Natural killer cell (primary cell): Measurements from ENCODE around the gene THPO. TPM values are rescaled to one million over a fixed set of nuclear protein-coding genes. Genes with fewer than 3 reads are reported as not detected.

Experiments
- ATAC-seq, 3 donors: fragments of 150-1000 bp in 2 of 3; fragments of 200-7000 bp in 1 of 3; cut with Tn5 transposase; 1 replicate in 1 of 3; 2 replicates in 2 of 3; pipeline ENCODE4 v1.10.0; 2021; ENCODE audit warnings: mild to moderate bottlenecking in 2 of 3, moderate library complexity in 2 of 3
- DNase-seq, 2 donors: peaks; one replicate each; pipeline versions ENCODE4 v3.0.0 to v3.0.0-alpha.2; 2013 to 2021; ENCODE audit warnings: mixed read lengths in 1 of 2
- H3K27ac ChIP-seq: one replicate; pipeline ENCODE4 v1.5.1; 2013; ENCODE audit warnings: mild to moderate bottlenecking, low read length
- H3K27me3 ChIP-seq: one replicate; pipeline ENCODE4 v1.6.1; 2013; ENCODE audit warnings: low read length; ENCODE audit not compliant: control insufficient read depth, insufficient read depth
- H3K36me3 ChIP-seq: one replicate; pipeline ENCODE4 v1.6.1; 2013; ENCODE audit warnings: low read length; ENCODE audit not compliant: control insufficient read depth, insufficient read depth
- H3K4me1 ChIP-seq: one replicate; pipeline ENCODE4 v1.6.1; 2013; ENCODE audit warnings: low read length; ENCODE audit not compliant: control insufficient read depth, insufficient read depth
- H3K4me3 ChIP-seq: one replicate; pipeline ENCODE4 v1.5.1; 2013; ENCODE audit warnings: low read length
- H3K9me3 ChIP-seq: one replicate; pipeline ENCODE4 v1.6.1; 2013; ENCODE audit warnings: low read length; ENCODE audit not compliant: control insufficient read depth, insufficient read depth
- H3K27ac Mint-ChIP-seq, 2 donors: one replicate each; pipeline ENCODE4 v1.8.0; 2022; ENCODE audit warnings: mild to moderate bottlenecking in 2 of 2, mixed read lengths in 2 of 2, moderate library complexity in 1 of 2
- H3K27me3 Mint-ChIP-seq, 2 donors: one replicate each; pipeline ENCODE4 v1.8.0; 2022; ENCODE audit warnings: low read depth in 2 of 2, mixed read lengths in 2 of 2
- H3K36me3 Mint-ChIP-seq: one replicate; pipeline ENCODE4 v1.8.0; 2022; ENCODE audit warnings: mixed read lengths
- H3K4me1 Mint-ChIP-seq, 2 donors: one replicate each; pipeline ENCODE4 v1.8.0; 2022; ENCODE audit warnings: mixed read lengths in 2 of 2
- H3K4me3 Mint-ChIP-seq: one replicate; pipeline ENCODE4 v1.8.0; 2022; ENCODE audit warnings: mild to moderate bottlenecking, moderate library complexity, mixed read lengths
- H3K9me3 Mint-ChIP-seq, 2 donors: one replicate each; pipeline ENCODE4 v1.8.0; 2022; ENCODE audit warnings: mixed read lengths in 2 of 2
- CTCF ChIP-seq: fragments of 200-600 bp; IDR thresholded peaks from one replicate; pipeline ENCODE4 v1.8.0; 2022; ENCODE audit warnings: antibody characterized with exemption
- WGBS: methylation state at CpG from one replicate; pipeline ENCODE4 v1.1.7; 2013; ENCODE audit warnings: missing lambda C conversion rate; ENCODE audit not compliant: insufficient coverage; 5-methylcytosine and 5-hydroxymethylcytosine counted together
- intact Hi-C: fragments of 100-400 bp; cut with micrococcal nuclease; formaldehyde crosslinking; loops from one replicate; pipeline ENCODE4 v1.14.2; 2022
- total RNA-seq, 4 donors: library from RNA; stranded (reverse); fragments of 120-200 nt in 1 of 4; gene quantifications; one replicate each; pipeline versions ENCODE4 v1.2.3 to v1.2.4, GENCODE V29; 2013 to 2022

The THPO gene
- total RNA-seq, 3 donors from 2014 or later (not counting 1 experiment from before 2014, with no cell fraction given) = not detected

DNA sequence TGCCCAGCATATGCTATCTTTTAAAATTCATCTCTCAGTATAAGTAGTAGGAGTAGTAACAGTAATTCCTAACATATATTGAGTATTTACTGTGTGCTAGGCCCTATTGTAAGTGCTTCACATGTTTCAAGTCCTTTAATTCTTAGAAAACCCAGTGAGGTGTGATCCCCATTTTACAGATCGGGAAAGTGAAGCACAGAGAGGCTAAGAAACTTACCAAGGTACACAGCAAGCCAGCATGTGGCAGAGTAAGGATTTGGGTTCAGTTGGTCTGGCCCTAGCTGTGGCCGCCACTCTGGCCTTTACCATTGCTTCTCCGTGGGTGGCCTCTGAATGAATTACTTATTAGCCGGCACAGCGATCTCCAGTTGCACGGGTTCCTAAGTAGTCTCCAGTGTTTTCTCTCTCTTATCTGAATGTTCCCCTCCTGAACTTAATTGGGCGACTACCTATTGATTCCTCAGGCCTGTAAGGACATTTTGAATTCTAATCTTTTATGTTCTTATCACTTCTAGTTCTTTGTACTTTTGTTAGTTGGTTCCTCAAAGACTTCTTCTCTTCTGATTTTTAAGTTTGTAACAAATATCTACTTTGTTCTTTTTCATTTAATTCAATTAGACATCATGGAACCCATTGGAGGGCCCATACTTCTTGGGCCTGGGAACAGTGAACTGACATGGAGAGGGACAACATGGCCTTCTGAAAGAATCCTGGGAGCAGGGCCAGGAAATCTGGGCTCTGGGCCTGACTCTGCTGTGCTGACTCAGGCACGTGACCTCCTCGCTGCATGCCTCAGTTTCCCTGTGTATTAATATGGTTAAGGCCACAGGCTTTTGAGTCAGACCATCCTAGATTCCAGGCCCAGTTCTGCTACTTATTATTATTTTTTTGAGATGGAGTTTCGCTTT lies 28.2 kb downstream of the THPO start:
- WGBS = 96% methylated on average over 9 of the region's 10 CpGs
- H3K4me3 ChIP-seq = no peak overlapping the region
- H3K27me3 ChIP-seq = no peaks in the 10 kb centered on the region
- H3K27ac ChIP-seq = no peak overlapping the region
- H3K36me3 ChIP-seq = no peaks in the 10 kb centered on the region
- H3K36me3 Mint-ChIP-seq = no peaks in the 10 kb centered on the region
- DNase-seq (no peak), ATAC-seq (no peak)
- intact Hi-C loops = no loop called here
- H3K9me3 ChIP-seq = no peaks in the 10 kb centered on the region
- no peak overlapping the region for H3K4me3 Mint-ChIP-seq
- peaks cover 10% of the 10 kb centered on the region for H3K4me1 ChIP-seq
- no peak overlapping the region for H3K27ac Mint-ChIP-seq
- no peaks in the 10 kb centered on the region for H3K27me3 Mint-ChIP-seq
- peaks cover 0 to 4% of the 10 kb centered on the region in 2 donors for H3K4me1 Mint-ChIP-seq
- no peak for TF ChIP-seq CTCF
- no peaks in the 10 kb centered on the region for H3K9me3 Mint-ChIP-seq

DNA sequence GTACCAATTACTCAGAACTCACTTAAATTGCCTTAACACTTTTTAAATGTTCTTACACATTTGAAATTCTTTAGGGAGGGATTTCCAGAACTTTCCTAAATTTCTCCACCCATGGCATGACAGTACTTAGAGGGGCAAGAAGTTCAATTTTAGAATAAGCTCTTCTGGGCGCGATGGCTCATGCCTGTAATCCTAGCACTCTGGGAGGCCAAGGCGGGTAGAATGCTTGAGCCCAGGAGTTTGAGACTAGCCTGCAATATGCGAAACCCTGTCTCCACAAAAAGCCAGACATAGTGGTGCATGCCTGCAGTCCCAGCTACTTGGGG lies 30.0 kb downstream of the THPO start:
- H3K36me3 Mint-ChIP-seq = no peaks in the 10 kb centered on the region
- H3K36me3 ChIP-seq = peaks cover 2% of the 10 kb centered on the region
- no peak overlapping the region for H3K4me3 Mint-ChIP-seq
- intact Hi-C loops = no loop called here
- 92% methylated on average over 4 of the region's 4 CpGs for WGBS
- no peaks in the 10 kb centered on the region for H3K4me1 ChIP-seq
- no peaks in the 10 kb centered on the region for H3K27me3 ChIP-seq
- H3K27ac ChIP-seq = no peak overlapping the region
- peaks cover 0 to 4% of the 10 kb centered on the region in 2 donors for H3K4me1 Mint-ChIP-seq
- no peaks in the 10 kb centered on the region for H3K9me3 ChIP-seq
- H3K27me3 Mint-ChIP-seq = no peaks in the 10 kb centered on the region
- no peak overlapping the region for H3K27ac Mint-ChIP-seq
- DNase-seq (no peak), ATAC-seq (no peak)
- TF ChIP-seq CTCF = no peak
- no peak overlapping the region for H3K4me3 ChIP-seq
- H3K9me3 Mint-ChIP-seq = no peaks in the 10 kb centered on the region

GRCh38 chr3:184347321-184348056 lies 30.5 kb downstream of the THPO start:
- no peak for DNase-seq
- H3K36me3 Mint-ChIP-seq = no peaks in the 10 kb centered on the region
- H3K27ac ChIP-seq = no peak overlapping the region

More at GRCh38 chr3:184347321-184348056, 30.5 kb downstream of the THPO start:
- H3K27ac Mint-ChIP-seq = no peak overlapping the region
- no peaks in the 10 kb centered on the region for H3K9me3 Mint-ChIP-seq
- Histone ChIP-seq H3K27me3 (no peaks in the 10 kb centered on the region), H3K36me3 (peaks cover 2% of the 10 kb centered on the region), H3K4me3 (no peak overlapping the region), H3K9me3 (no peaks in the 10 kb centered on the region), H3K4me1 (no peaks in the 10 kb centered on the region)
- ATAC-seq = no peak
- H3K4me1 Mint-ChIP-seq = peaks cover 0 to 4% of the 10 kb centered on the region in 2 donors
- 80% methylated on average over 11 of the region's 12 CpGs for WGBS
- no peak overlapping the region for H3K4me3 Mint-ChIP-seq
- TF ChIP-seq CTCF = no peak
- intact Hi-C loops = no loop called here
- no peaks in the 10 kb centered on the region for H3K27me3 Mint-ChIP-seq
